Hypothalamus (tissue), 51 donors: Measurements from ENCODE around the gene ETV3.
"Not testable (repeated sequence)": the region's sequence is repeated elsewhere in the genome, so short reads cannot be mapped to it uniquely, and the experiment has no call there.

Source experiments
- DNase-seq, 51 donors: peaks; one replicate each; lab custom pipeline; 2025; lab: John Stamatoyannopoulos, UW

Gene ETV3

DNA sequence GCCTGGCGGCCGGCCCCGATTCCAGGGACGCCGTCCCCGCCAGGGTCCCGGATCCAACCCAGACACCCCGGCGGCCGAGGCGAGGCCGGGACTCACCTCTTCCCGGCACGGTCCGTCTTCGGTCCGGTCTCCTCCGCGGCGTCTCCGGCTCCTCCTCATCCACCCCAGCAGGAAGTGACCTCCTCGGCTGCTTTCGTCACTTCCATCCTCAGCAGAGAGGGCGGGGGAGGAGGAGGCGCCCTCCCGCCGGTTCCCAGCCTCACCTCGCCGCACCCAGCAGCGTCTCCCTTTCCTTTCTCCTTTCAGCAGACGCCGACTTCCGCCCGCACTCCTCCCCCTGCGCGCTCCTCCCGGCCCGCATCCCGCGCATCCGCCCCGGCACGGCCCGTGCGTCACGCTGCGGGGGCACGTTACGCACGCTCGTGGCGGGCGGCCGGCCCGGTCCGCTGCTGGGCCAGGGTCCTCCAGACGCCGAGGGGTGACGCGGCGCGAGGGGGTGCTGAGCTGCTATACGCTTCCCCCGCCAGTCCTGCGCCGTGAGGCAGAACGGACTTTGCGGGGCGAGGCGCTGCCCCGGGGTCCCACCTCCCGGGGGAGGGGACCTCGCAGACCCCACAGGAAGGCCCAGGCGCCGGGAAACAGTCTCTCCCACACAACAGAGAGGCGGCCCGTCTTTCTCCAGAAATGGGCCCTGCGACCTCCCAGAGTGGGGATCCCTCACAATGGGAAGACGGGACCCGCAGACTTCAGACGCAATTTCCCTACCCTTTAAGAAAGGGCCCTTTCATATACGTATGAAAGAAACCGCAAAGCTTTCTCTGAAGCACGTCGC lies at the start of gene ETV3:
ETV3 (minus strand) TSS at position 176 of the 832 bp plus-strand sequence. CDS start 2,043 bp downstream, outside the sequence.
- peak in 50 of 51 donors; percentile 30 to 91 (median 82) for DNase-seq

DNA sequence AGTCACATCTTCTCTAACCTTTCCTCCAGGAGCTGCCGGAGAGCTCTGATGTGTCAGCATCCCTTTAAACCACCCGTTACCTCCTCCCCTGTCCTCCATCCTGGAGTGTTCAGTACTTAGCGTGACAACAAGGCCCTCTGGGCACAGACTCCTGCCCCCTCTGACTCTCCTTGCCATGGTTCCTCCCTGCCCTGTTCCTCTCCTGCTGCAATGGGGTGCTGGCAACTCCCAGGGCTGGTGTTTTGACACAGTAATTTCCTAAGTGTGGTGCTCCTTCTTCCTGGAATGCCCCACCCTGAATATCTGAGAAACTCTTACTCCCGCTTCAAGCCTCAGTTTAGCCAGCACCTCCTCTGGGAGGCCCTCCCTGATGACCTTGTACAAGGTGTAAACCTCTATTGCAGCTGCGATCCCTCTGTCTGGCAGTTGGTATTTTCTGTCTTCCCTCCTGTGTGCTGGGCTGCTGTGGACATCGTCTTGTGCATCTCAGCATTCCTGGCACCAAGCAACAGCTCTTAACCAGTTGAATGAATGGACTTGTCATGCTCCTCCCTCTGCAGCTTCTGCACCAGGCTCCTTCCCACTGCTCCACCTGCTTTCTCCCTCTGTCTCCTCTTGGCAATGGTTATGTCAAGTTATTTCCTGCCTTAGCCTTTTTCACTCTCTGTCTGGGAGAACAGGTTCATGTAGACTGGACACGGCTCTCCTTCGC lies 48.2 kb upstream of the ETV3 start:
- no peak for DNase-seq

DNA sequence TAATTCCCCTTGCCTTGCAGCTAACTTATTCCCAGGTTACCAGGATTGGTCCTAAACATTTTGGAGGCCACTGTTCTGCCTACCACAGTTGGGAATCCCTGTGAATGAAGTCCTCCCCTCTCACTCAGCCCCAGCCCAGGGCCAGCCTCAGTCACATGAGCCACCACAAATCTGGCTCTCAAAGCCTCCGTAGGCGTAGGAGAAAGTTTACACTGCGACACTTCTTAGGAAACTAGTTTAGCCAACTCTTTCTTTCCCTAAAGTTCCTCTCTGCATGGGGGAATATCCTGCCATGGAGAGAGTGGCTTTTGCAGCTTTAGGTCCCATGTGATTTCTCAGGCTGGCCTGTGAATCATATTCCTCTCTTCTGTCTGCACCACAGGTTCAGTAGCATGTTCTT lies 45.7 kb upstream of the ETV3 start:
- DNase-seq: no peak

DNA sequence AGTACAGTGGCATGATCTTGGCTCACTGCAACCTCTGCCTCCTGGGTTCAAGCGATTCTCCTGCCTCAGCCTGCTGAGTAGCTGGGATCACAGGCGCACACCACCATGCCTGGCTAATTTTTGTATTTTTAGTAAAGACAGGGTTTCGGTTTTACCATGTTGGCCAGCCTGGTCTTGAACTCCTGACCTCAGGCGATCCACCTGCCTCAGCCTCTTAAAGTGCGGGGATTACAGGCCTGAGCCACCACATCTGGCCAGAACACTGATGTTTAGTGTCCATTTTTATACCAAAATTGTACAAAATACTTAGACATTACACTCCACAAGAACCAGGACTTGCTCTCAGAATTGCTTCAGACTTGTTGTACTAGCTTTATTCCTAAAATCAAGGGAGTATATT lies 44.2 kb upstream of the ETV3 start:
- not testable (repeated sequence) for DNase-seq

DNA sequence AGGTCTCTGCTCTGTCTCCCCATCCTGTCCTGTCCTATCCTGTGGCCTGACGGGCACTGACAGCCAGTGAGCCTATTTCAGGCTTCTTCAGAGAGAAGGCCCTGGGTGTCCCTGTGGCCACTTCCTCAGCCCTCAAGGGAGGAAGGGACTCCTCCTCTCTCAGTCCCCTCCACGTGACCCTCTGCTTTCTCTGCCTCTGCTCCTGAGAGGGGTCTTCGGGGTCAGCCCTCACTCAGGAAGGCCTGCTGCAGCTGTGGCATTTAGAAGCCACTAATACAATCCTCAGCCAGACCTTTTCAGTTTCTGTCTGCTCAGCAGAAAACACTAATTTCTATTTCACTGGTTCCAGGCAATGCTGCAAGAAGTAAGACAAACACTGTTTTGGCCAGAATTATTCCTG lies 43.6 kb upstream of the ETV3 start:
- DNase-seq: no peak

DNA sequence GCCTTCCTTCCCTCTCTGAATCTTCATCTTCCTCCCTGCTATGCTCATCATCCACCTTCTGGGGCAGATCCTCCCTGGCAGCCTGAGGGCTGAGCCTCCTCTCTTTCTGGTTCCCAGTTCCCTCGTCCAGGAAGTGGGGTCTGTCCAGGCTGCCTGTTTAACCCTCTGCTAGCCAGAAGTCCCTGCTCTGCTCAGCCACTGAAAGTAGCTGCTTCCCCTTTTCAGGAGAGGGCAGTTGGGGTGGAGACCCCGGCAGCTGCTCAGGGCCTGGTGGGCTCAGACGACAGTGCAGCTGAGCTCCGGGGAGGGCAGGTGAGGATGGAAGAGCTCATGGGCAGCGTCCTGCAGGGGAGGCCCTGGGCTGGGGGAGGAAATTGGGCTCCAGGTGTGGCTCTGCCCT lies 43.1 kb upstream of the ETV3 start:
- no peak for DNase-seq

DNA sequence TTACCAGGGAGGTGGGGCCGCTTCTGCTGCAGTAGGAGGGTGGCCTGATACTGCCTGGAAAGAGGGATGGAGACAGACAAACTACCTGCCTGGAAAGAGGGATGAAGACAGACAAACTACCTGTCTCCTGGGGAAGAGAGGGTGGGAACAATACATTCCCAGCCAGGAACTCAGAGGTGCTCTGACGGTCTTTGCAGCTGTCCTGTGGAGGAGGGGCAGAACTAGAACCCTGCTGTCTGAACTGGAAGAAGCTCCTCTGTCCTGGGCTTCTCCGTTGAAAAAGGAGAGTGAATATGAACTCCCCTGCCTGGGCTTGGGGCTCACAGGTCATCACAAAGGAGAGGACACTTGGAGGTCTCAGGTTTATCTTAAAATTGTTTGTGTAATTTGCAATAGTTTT lies 40.3 kb upstream of the ETV3 start:
- no peak for DNase-seq

DNA sequence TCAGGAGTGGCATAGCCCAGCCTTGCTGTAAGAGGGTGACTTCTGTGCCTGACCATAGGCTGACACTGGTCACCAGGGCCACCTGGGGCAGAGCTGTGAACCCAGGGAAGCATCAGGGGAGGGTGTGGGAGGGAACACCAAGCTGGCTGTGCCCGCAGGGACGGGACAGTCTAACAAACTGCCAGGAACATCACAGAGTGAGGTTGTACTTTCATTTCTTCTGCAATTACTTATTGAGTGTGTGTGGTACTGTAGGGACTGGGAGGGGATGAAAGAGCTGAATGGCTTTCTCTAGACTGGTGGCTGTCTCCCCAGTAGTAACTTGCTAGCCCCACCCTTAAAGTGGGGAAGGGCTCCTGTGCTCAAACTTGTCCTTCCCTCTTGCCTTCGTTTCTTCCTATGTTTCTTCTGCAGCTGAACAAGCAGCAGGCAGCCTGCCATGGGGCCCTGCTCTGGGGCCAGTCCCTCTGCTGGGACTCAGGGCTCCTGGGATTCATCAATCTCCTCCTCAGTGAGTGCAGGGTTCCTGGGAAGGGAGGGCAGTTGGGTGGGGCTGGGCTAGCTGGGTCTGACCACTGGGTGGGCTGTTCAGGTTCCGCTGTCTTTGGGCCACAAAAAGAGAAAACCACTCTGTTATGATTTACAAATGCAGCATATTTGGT lies 39.7 kb upstream of the ETV3 start:
- no peak for DNase-seq

DNA sequence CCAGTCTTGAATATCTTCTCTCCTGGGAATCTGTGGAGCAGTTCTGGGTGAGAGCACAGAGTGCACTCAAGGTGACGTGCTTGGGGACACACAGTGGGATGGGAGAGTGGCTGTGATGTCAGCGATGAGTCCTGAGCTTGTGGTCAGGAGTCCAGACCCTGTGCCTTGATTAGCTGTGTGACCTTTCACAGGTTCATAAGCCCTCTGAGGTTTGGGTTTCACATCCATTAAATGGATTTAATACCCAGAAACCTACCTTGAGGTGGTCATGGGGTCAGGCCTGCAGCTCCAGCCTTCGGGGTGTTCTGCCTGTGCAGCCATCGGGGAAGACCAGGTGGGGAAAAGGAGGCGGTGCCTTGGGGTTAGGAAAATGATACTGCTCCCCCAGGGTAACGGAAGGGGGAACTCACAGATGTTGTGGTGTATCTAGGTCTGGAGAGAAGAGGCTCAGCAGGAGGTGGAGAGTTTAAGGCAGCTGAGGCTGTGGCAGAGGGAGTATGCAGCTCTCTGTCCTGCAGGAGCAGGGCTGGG lies 38.5 kb upstream of the ETV3 start:
- no peak for DNase-seq

DNA sequence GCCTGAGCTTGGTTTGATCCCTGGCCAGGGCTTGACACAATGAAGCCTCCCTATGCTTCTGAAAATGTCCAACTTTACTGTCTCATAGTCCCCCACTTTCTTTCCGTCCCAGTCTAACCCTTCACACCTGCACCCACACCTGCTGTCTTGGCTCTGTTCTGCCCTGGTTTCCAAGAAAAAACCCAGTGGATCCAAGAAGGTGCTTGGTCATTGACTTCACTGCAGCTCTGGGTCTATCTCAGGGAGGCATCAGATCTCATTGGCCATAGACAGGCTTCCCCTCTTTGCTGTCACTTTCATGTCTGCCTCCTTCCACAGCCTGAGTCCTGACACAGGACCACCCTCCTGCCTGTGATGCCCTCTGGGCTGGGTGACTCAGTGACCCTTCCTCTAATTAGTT lies 37.8 kb upstream of the ETV3 start:
- no peak for DNase-seq

DNA sequence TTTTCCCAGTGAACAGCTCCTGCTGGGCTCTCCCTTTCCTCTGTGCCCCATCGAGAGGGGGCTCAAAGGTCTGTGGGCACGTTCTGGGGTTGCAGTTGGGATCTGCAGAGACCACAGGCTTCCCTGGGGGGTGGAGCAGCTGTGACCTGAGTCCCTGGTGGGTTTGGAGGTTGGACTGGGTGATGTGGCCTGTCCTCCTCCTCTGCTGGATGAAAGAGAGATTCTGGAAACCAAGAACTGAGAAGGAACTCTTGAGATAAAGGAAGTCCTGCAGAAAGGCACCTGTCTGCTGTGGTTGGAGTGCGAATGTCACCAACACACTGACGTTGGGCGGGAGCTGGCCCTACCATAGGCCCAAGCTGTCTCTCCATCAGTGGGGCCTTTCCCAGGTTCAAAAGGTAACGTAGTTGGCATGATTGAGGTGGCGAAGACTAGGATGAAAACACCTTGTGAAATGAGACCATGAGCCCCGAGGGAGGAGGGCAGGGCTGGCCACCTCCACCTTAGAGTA lies 35.8 kb upstream of the ETV3 start:
- no peak for DNase-seq

DNA sequence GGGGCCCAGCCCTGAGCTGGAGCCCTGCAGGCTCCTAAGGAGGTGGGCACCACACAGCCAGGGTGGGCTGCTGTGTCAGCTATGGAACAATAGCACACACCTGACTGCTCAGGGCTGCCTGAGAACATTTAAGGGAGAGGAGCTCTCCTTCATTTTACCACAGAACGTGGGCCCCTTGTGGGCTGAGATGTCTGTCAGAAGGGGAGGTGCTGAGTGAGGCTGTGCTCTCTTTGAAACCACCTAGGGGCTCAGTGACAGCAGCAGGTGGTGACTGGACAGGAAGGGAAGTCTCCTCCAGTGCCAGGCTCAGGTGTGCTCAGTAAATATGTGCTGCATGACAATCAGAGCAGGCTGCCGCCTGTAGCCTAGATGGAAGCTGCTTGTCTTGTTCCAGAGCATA lies 35.0 kb upstream of the ETV3 start:
- not testable (repeated sequence) for DNase-seq

DNA sequence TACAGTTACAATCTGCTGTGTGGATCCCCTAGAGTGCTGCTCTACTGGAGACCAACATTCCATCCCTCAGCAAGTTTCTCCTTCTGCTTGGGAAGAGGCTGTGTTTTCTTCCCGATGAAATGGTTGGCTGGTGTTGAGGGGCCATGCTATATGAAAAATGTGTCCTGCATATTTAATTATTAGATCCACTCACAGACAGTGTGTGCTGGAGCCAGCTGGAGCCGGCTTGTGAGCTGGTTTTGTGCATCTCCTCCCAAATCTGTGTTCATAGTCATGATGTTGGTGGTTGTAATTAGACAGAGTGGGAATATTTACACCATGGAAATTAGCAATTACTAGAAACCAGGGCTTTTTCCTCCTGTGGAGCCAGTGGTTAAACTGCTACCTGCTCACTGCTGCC lies 34.4 kb upstream of the ETV3 start:
- not testable (repeated sequence) for DNase-seq

DNA sequence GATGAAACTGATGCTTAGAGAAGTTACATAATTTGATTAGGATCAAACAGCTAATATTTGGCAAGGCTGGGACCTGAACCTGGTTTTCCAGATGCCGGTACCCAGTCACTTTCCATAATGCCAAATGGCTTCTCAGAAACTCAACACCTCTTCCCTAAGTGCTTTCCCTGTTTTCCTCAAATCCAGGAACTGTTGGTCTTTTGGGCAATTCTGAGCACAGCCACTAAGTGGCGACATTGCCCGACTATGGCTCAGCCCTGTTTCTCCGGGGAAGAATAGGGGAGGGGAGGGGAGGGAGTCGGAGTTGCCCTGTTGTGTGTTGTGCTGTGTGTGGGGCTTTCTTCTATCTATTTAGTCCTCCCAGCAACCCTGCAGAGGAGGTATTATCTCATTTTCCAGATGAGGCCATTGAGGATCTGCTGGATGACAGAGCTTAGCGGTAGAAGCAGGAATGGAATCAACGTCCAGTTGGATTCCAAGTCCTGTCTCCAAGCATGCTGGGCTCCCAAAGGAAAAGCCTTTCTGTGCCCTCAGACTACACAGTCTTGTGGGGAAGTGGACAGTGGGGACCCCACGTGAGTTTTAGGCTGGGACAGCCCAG lies 33.8 kb upstream of the ETV3 start:
- DNase-seq: peak in 1 of 51 donors; percentile 9

DNA sequence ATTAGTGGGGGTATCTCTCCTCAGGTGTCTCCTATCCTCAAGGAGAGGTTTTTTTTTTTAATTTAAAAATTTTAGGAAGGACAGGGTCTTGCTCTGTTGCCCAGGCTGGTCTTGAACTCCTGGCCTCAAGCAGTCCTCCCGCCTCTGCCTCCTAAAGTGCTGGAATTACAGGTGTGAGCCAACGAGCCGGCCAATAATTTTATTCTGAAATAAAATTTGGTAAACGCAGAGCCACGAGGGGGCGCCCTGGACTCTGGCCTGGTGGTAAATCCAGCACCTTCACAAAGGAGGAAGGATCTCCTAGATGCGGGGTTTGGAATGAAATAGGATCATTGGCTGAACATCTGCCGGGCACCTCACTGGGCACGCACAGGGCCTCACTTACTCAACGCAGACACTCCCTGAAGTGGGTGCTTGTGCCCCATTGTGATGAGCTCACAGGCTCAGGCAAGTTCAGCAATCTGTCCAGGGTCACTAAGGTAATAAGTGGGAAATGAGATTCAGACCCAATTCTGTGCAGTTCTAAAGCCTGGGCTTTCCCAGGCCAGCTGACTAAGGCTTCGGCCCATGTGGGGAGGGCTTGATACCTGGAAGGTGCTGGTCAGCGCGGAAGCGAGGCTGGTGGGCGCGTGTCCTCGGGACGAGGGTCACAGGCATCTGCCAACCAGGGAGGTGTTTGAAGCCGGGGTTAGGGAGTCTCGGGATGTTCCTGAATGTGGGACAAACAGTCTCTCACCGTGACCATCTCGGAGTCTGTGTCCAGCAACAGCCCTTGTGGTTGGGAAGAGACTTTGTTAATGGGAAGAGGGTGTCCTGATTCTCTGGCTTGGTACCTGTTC lies 32.7 kb upstream of the ETV3 start:
- DNase-seq: peak in 5 of 51 donors; percentile 5 to 29 (median 9)

DNA sequence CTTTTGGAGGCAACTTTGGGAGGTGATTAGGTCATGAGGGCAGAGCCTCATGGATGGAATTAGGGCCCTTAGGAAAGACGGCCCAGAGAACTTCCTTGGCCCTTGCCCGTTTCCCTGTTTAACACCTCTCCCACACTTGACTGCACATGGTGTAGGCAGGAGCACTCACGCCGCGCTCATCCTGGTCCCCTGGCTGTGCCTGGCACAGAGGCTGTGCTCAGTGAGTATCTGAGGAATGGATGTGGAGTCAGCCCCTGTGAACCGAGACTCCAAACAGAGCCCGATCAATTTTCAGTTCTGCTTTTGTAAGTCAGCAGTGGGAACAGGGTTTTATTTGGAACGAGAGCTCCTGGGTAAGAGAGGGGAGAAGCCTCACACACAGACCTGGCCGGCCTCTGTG lies 29.8 kb upstream of the ETV3 start:
- DNase-seq: no peak

DNA sequence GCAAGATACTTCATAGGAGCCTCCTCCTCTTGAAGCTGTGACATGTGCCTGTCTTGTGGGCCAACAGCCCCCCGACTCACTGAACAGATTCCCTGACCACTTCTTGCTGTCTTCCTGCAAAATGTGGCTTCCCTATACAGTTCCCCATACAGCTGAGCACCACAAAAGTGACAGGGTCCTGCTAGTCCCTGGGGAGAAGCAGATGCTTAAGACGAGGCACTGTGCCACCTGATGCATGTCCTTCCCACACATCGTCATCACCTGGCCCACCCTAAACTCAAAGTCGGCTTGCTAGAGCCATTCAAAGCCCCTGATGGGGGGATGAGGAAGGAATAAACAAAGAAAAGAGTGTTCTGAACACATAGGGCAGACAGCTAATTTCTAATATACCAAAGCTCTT lies 29.2 kb upstream of the ETV3 start:
- DNase-seq: no peak

DNA sequence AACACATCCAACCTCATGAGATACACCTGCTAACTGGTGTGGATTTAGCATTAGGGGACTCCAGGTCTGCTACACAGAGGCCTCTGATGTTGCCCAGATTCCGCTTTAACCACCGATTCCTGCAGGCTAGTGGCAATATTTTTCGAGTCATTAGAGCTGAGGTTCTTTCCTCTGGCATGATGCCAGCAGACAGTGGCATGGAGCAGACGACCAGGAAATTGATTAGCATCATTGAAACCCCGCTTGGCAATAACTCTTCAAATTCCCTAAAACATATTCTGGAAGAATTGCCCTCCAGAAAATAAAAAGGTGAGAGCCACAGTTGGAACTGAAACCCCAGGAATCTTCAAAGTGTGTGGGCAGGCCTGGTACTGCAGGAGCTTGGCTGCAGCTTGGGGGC lies 28.4 kb upstream of the ETV3 start:
- DNase-seq: no peak

DNA sequence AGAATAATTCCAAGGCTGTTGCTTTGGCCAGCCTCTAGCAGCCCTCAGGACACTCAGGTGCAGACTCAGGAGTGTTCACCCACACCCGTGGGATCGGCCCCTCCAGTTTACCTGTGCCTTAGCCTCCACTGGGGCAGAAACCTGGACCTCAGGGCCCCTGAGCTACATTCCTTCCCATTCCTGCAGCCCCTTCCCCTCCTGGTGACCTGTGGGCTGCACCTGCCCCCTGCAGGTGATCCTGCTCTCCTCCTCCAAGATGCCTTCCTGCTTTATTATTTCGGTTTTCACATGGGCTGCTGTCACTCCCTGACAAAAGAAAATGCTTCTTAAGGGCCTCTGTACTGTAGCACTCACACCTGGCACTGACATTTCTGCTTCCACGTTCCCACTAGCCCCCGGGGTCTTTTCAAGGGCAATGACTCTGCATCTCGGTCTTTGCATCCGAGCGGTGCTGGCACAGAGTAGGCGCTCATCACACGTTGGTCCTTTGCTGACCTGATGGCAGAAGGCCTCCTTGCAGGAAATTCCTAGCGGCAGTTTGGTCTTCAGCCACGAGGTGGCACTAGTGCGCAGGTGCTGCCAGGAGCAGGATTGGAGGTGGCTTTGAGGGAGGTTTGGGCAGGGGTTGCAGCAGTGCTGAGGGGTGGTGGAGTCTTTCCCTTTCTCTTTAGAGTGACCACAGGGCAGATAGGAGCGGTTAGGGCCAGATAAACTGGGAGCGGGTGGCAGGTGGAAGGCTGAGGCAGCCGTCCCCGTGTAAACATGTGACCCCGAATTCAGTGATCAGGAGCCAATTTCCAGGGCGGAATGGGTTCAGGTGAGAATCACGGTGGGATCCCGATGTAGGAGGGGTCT lies 25.3 kb upstream of the ETV3 start:
- DNase-seq: peak in 43 of 51 donors; percentile 2 to 68 (median 24)
